Natural killer cell (primary cell): ENCODE measurements around the gene AP1M1. TPM values are rescaled to one million over a fixed set of nuclear protein-coding genes. Genes with fewer than 3 reads are reported as not detected.
A peak's percentile ranks its signal among the peaks of the same experiment; 100 is the strongest.

Source experiments
- ATAC-seq, 3 donors: fragments of 150-1000 bp in 2 of 3; fragments of 200-7000 bp in 1 of 3; cut with Tn5 transposase; 1 replicate in 1 of 3; 2 replicates in 2 of 3; pipeline ENCODE4 v1.10.0; 2021; ENCODE audit warnings: mild to moderate bottlenecking in 2 of 3, moderate library complexity in 2 of 3
- DNase-seq, 2 donors: peaks; one replicate each; pipeline versions ENCODE4 v3.0.0 to v3.0.0-alpha.2; 2013 to 2021; ENCODE audit warnings: mixed read lengths in 1 of 2
- H3K27ac ChIP-seq: one replicate; pipeline ENCODE4 v1.5.1; 2013; ENCODE audit warnings: mild to moderate bottlenecking, low read length
- H3K27me3 ChIP-seq: one replicate; pipeline ENCODE4 v1.6.1; 2013; ENCODE audit warnings: low read length; ENCODE audit not compliant: control insufficient read depth, insufficient read depth
- H3K36me3 ChIP-seq: one replicate; pipeline ENCODE4 v1.6.1; 2013; ENCODE audit warnings: low read length; ENCODE audit not compliant: control insufficient read depth, insufficient read depth
- H3K4me1 ChIP-seq: one replicate; pipeline ENCODE4 v1.6.1; 2013; ENCODE audit warnings: low read length; ENCODE audit not compliant: control insufficient read depth, insufficient read depth
- H3K4me3 ChIP-seq: one replicate; pipeline ENCODE4 v1.5.1; 2013; ENCODE audit warnings: low read length
- H3K9me3 ChIP-seq: one replicate; pipeline ENCODE4 v1.6.1; 2013; ENCODE audit warnings: low read length; ENCODE audit not compliant: control insufficient read depth, insufficient read depth
- H3K27ac Mint-ChIP-seq, 2 donors: one replicate each; pipeline ENCODE4 v1.8.0; 2022; ENCODE audit warnings: mild to moderate bottlenecking in 2 of 2, mixed read lengths in 2 of 2, moderate library complexity in 1 of 2
- H3K27me3 Mint-ChIP-seq, 2 donors: one replicate each; pipeline ENCODE4 v1.8.0; 2022; ENCODE audit warnings: low read depth in 2 of 2, mixed read lengths in 2 of 2
- H3K36me3 Mint-ChIP-seq: one replicate; pipeline ENCODE4 v1.8.0; 2022; ENCODE audit warnings: mixed read lengths
- H3K4me1 Mint-ChIP-seq, 2 donors: one replicate each; pipeline ENCODE4 v1.8.0; 2022; ENCODE audit warnings: mixed read lengths in 2 of 2
- H3K4me3 Mint-ChIP-seq: one replicate; pipeline ENCODE4 v1.8.0; 2022; ENCODE audit warnings: mild to moderate bottlenecking, moderate library complexity, mixed read lengths
- H3K9me3 Mint-ChIP-seq, 2 donors: one replicate each; pipeline ENCODE4 v1.8.0; 2022; ENCODE audit warnings: mixed read lengths in 2 of 2
- whole genome bisulfite sequencing: methylation state at CpG from one replicate; pipeline ENCODE4 v1.1.7; 2013; ENCODE audit warnings: missing lambda C conversion rate; ENCODE audit not compliant: insufficient coverage; 5-methylcytosine and 5-hydroxymethylcytosine counted together
- intact Hi-C: fragments of 100-400 bp; cut with micrococcal nuclease; formaldehyde crosslinking; loops from one replicate; pipeline ENCODE4 v1.14.2; 2022
- total RNA-seq, 4 donors: library from RNA; stranded (reverse); fragments of 120-200 nt in 1 of 4; gene quantifications; one replicate each; pipeline versions ENCODE4 v1.2.3 to v1.2.4, GENCODE V29; 2013 to 2022
- TF ChIP-seq, protein P1 (sequence below): fragments of 200-600 bp; IDR thresholded peaks from one replicate; pipeline ENCODE4 v1.8.0; 2022; ENCODE audit warnings: antibody characterized with exemption

AP1M1 gene
- total RNA-seq, 3 donors from 2014 or later (not counting 1 experiment from before 2014, with no cell fraction given): 99.0 to 124 (median 100) TPM

DNA sequence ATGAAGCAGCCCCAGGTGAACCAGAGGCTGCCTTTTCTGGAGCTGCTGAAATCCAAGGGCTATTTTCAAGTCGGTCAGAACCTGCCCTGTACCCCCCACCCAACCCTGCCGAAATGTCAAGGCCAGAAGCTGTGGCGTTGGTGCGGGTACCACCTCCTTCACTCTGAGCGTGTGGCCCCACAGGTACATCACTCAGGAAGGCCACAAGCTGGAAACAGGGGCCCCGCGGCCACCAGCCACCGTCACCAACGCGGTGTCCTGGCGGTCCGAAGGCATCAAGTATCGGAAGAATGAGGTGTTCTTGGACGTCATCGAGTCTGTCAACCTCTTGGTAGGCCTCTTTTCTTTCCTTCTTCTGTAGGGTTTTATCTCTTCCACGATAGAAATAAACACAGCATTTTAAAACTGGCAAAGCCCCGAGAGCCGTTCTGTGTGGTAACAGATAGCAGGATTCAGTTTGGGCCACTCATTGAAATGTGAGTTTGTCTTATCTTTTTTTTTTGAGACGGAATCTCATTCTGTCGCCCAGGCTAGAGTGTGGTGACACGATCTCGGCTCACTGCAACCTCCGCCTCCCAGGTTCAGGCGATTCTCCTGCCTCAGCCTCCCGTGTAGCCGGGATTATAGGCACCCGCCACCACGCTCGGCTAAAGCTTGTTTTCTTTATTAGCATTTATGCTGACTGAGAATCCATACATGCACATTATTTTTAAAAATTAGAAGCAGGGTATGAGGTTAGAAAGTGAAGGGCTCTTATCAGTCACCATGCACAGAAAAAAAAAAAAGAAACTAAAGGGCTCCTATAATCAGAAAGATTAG is 11.3 kb downstream of the AP1M1 start:
- peaks cover 27% of the 10 kb centered on the region for H3K36me3 Mint-ChIP-seq
- intact Hi-C loops: no loop called here
- no peak overlapping the region for H3K27ac Mint-ChIP-seq
- Histone ChIP-seq H3K4me1 (no peaks in the 10 kb centered on the region), H3K4me3 (no peak overlapping the region), H3K27me3 (no peaks in the 10 kb centered on the region), H3K9me3 (no peaks in the 10 kb centered on the region), H3K27ac (no peak overlapping the region), H3K36me3 (peaks cover 63% of the 10 kb centered on the region)
- H3K9me3 Mint-ChIP-seq: no peaks in the 10 kb centered on the region
- peaks cover 21 to 31% of the 10 kb centered on the region in 2 donors for H3K4me1 Mint-ChIP-seq
- DNase-seq (no peak), ATAC-seq (no peak)
- no peaks in the 10 kb centered on the region for H3K27me3 Mint-ChIP-seq
- TF ChIP-seq, protein P1, sequence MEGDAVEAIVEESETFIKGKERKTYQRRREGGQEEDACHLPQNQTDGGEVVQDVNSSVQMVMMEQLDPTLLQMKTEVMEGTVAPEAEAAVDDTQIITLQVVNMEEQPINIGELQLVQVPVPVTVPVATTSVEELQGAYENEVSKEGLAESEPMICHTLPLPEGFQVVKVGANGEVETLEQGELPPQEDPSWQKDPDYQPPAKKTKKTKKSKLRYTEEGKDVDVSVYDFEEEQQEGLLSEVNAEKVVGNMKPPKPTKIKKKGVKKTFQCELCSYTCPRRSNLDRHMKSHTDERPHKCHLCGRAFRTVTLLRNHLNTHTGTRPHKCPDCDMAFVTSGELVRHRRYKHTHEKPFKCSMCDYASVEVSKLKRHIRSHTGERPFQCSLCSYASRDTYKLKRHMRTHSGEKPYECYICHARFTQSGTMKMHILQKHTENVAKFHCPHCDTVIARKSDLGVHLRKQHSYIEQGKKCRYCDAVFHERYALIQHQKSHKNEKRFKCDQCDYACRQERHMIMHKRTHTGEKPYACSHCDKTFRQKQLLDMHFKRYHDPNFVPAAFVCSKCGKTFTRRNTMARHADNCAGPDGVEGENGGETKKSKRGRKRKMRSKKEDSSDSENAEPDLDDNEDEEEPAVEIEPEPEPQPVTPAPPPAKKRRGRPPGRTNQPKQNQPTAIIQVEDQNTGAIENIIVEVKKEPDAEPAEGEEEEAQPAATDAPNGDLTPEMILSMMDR: no peak
- no peak overlapping the region for H3K4me3 Mint-ChIP-seq
- WGBS: 97% methylated on average over 28 of the region's 29 CpGs

DNA sequence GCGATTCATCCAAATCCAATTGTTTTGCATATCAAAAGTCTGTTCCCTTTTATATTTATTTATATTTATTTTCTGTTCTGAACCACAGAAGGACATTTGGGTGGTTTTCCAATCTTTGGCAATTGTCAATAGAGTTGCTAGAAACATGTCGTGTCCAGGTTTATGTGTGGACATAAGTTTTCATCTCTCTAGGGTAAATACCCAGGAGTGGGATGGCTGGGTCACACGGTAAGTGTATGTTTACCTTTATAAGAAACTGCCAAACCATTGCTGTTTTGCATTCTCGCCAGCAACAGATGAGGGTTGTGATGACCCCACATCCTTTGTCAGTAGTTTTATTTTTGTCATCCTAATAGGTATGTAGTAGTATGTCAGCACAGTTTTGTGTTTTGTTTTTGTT is 12.5 kb downstream of the AP1M1 start:
- peaks cover 59% of the 10 kb centered on the region for H3K36me3 ChIP-seq
- H3K36me3 Mint-ChIP-seq: peaks cover 27% of the 10 kb centered on the region
- ATAC-seq: no peak

DNA sequence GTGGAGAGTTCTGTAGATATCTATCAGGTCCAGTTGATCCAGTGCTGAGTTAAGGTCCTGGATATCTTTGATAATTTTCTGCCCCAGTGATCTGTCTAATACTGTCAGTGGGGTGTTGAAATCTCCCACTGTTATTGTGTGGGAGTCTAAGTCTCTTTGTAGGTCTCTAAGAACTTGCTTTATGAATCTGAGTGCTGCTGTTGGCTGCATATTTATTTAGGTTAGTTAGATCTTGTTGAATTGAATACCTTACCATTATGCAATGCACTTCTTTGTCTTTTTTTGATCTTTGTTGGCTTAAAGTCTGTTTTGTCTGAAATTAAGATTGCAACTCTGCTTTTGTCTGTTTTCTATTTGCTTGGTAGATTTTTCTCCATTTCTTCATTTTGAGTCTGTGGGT is 15.4 kb downstream of the AP1M1 start:
- ATAC-seq (no peak), DNase-seq (no peak)
- intact Hi-C loops: no loop called here
- Histone ChIP-seq H3K36me3 (peaks cover 61% of the 10 kb centered on the region), H3K4me3 (no peak overlapping the region), H3K4me1 (peaks cover 7% of the 10 kb centered on the region), H3K27me3 (no peaks in the 10 kb centered on the region), H3K9me3 (no peaks in the 10 kb centered on the region), H3K27ac (no peak overlapping the region)
- Mint-ChIP-seq H3K27me3 (no peaks in the 10 kb centered on the region), H3K36me3 (peaks cover 27% of the 10 kb centered on the region), H3K4me1 (peaks cover 35 to 37% of the 10 kb centered on the region in 2 donors), H3K4me3 (no peak overlapping the region), H3K27ac (peak overlapping the region; percentile 12 to 50), H3K9me3 (no peaks in the 10 kb centered on the region)
- TF ChIP-seq, protein P1: no peak

More for the DNA sequence above, 12.5 kb downstream of the AP1M1 start:
- no peak overlapping the region for H3K4me3 Mint-ChIP-seq
- intact Hi-C loops: no loop called here
- no peak for DNase-seq
- H3K4me1 Mint-ChIP-seq: peaks cover 21 to 31% of the 10 kb centered on the region in 2 donors
- no peak overlapping the region for H3K27ac Mint-ChIP-seq
- H3K27ac ChIP-seq: no peak overlapping the region
- WGBS: 98% methylated on average over 4 of the region's 4 CpGs
- H3K9me3 Mint-ChIP-seq: no peaks in the 10 kb centered on the region
- no peaks in the 10 kb centered on the region for H3K4me1 ChIP-seq
- no peaks in the 10 kb centered on the region for H3K9me3 ChIP-seq
- no peak overlapping the region for H3K4me3 ChIP-seq
- H3K27me3 Mint-ChIP-seq: no peaks in the 10 kb centered on the region
- no peaks in the 10 kb centered on the region for H3K27me3 ChIP-seq
- TF ChIP-seq, protein P1: no peak
